Activated CD8-positive, alpha-beta T cell treated with anti-CD3 and anti-CD28 coated beads for 36 hours (primary cell): ENCODE data around the gene ZFYVE9. TPM values are rescaled to one million over a fixed set of nuclear protein-coding genes. Genes with fewer than 3 reads are reported as not detected.

ENCODE experiments used
- ATAC-seq: fragments of 200-7000 bp; cut with Tn5 transposase; one replicate; pipeline ENCODE4 v1.10.0; 2021; ENCODE audit warnings: mild to moderate bottlenecking, moderate library complexity
- CTCF ChIA-PET: fragments of 350-600 bp; sonication (Branson Sonifier 250); formaldehyde crosslinking; loops from one replicate; lab custom pipeline; 2021; ENCODE audit warnings: antibody characterized with exemption; lab: Charles Lee
- POLR2A ChIA-PET: fragments of 350-600 bp; sonication (Branson Sonifier 250); formaldehyde crosslinking; loops from one replicate; lab custom pipeline; 2021; ENCODE audit warnings: antibody characterized with exemption; lab: Charles Lee
- DNase-seq: peaks from one replicate; pipeline ENCODE4 v3.0.0-alpha.2; 2020
- H3K27ac Mint-ChIP-seq: one replicate; pipeline ENCODE4 v1.8.0; 2021; ENCODE audit warnings: mild to moderate bottlenecking, mixed read lengths
- H3K27me3 Mint-ChIP-seq: one replicate; pipeline ENCODE4 v1.8.0; 2021; ENCODE audit warnings: mixed read lengths
- H3K36me3 Mint-ChIP-seq: one replicate; pipeline ENCODE4 v1.8.0; 2021; ENCODE audit warnings: low read depth, mixed read lengths
- H3K4me1 Mint-ChIP-seq: one replicate; pipeline ENCODE4 v1.8.0; 2021; ENCODE audit warnings: low read depth, mixed read lengths
- H3K4me3 Mint-ChIP-seq: one replicate; pipeline ENCODE4 v1.8.0; 2021; ENCODE audit warnings: mild to moderate bottlenecking, moderate library complexity, mixed read lengths
- H3K9me3 Mint-ChIP-seq: one replicate; pipeline ENCODE4 v1.8.0; 2021; ENCODE audit warnings: mixed read lengths
- intact Hi-C: fragments of 100-400 bp; cut with micrococcal nuclease; formaldehyde crosslinking; loops from one replicate; pipeline ENCODE4 v1.10.0; 2022
- total RNA-seq, 2 experiments: library from RNA; stranded (reverse); gene quantifications; one replicate each; pipeline ENCODE4 v1.2.3, GENCODE V29; 2021
- TF ChIP-seq, protein P1 (sequence below): fragments of 200-600 bp; IDR thresholded peaks from one replicate; pipeline ENCODE4 v1.8.0; 2022; ENCODE audit warnings: antibody characterized with exemption, mild to moderate bottlenecking

The ZFYVE9 gene
- total RNA-seq, 2 experiments from 2014 or later, result 5.0 to 5.6 TPM

DNA sequence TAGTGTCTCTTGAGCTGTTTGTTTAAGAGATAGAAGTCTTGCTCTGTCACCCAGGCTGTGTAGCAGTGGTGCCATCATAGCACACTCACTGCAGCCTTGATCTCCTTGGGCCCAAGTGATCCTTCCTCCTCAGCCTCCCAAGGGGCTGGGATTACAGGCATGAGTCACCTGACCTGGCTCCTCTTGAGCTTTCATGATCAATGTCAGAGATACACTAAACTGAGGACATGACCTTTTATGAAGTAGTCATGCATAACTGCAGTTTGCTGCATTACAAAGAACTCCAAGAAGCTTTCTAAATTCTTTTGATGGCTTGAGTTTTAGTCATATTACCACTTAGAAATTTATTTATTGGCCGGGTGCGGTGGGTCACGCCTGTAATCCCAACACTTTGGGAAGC lies 146.4 kb downstream of the ZFYVE9 start:
- intact Hi-C loops, result no loop called here
- no peaks in the 10 kb centered on the region for H3K9me3 Mint-ChIP-seq
- DNase-seq (no peak), ATAC-seq (no peak)
- ChIA-PET CTCF (interaction anchor here (3.2 kb wide), 1 partner anchor 9 kb away, joined by 12 read pairs; no protein-coding TSS in a partner anchor), POLR2A (no interaction called here)
- TF ChIP-seq, protein P1, sequence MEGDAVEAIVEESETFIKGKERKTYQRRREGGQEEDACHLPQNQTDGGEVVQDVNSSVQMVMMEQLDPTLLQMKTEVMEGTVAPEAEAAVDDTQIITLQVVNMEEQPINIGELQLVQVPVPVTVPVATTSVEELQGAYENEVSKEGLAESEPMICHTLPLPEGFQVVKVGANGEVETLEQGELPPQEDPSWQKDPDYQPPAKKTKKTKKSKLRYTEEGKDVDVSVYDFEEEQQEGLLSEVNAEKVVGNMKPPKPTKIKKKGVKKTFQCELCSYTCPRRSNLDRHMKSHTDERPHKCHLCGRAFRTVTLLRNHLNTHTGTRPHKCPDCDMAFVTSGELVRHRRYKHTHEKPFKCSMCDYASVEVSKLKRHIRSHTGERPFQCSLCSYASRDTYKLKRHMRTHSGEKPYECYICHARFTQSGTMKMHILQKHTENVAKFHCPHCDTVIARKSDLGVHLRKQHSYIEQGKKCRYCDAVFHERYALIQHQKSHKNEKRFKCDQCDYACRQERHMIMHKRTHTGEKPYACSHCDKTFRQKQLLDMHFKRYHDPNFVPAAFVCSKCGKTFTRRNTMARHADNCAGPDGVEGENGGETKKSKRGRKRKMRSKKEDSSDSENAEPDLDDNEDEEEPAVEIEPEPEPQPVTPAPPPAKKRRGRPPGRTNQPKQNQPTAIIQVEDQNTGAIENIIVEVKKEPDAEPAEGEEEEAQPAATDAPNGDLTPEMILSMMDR, result no peak
- H3K4me1 Mint-ChIP-seq, result no peaks in the 10 kb centered on the region
- no peaks in the 10 kb centered on the region for H3K27me3 Mint-ChIP-seq
- peaks cover 1% of the 10 kb centered on the region for H3K36me3 Mint-ChIP-seq
- no peak overlapping the region for H3K4me3 Mint-ChIP-seq
- no peak overlapping the region for H3K27ac Mint-ChIP-seq

DNA sequence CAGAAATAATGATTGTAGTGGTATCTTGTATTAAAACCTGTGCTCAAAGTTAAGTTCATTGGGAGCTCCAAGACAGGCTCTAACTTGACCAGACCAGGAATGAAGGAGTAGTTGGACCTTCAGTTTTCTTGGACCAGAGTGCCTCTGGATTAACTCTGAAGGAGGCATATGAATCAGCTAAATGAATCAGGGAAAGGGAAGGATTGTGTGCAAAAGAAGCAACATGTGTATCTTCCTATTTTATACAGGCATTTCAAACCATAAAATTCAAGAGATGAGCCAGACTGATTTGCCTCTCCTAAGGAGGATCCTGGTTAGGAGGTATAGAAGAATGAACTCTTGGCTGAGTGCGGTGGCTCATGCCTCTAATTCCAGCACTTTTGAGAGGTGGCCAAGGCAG lies 152.7 kb downstream of the ZFYVE9 start:
- POLR2A ChIA-PET, result no interaction called here
- no peaks in the 10 kb centered on the region for H3K27me3 Mint-ChIP-seq
- no peak overlapping the region for H3K4me3 Mint-ChIP-seq
- no peak overlapping the region for H3K27ac Mint-ChIP-seq
- intact Hi-C loops, result no loop called here
- TF ChIP-seq, protein P1, result no peak
- H3K9me3 Mint-ChIP-seq, result no peaks in the 10 kb centered on the region
- H3K4me1 Mint-ChIP-seq, result no peaks in the 10 kb centered on the region
- peaks cover 2% of the 10 kb centered on the region for H3K36me3 Mint-ChIP-seq
- DNase-seq (no peak), ATAC-seq (no peak)
- CTCF ChIA-PET, result interaction anchor here (1.8 to 2.1 kb wide), 2 partner anchors 154 to 167 kb away, joined by 5 to 8 read pairs; no protein-coding TSS in a partner anchor

DNA sequence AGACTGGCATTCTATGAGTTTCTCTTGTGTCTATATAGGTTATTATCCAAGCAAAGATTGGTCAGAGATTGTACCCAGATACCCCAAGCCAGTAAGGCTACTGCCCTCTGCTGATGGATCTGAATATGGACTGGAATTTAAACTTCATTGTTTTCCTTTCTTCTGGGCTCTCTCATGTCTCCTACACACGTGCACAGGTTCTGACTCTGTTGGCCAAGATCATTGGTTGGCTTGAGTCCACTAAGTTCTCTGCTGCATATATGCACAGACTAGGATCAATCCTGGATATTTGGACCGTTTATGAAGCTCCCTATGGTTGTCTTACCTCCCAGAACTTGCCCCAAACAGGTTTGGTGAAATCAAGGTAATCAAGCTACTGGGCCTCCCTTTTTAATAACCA lies 154.5 kb downstream of the ZFYVE9 start:
- H3K27ac Mint-ChIP-seq, result no peak overlapping the region
- ChIA-PET CTCF (interaction anchor here (0.7 to 1.8 kb wide), 18 partner anchors 9 to 453 kb away, joined by 3 to 18 read pairs (median 4); no protein-coding TSS in a partner anchor), POLR2A (interaction anchor here (1.0 kb wide), 2 partner anchors 163 to 303 kb away, joined by 3 read pairs; no protein-coding TSS in a partner anchor)
- DNase-seq (peak; percentile 2), ATAC-seq (peak; percentile 72)
- H3K9me3 Mint-ChIP-seq, result no peaks in the 10 kb centered on the region
- TF ChIP-seq, protein P1, result peak; percentile 63
- intact Hi-C loops, result loop anchor here (5.0 kb wide), 1 partner anchor 169 kb away; no protein-coding TSS in a partner anchor
- H3K4me3 Mint-ChIP-seq, result no peak overlapping the region
- peaks cover 2% of the 10 kb centered on the region for H3K36me3 Mint-ChIP-seq
- H3K27me3 Mint-ChIP-seq, result no peaks in the 10 kb centered on the region
- H3K4me1 Mint-ChIP-seq, result no peaks in the 10 kb centered on the region

DNA sequence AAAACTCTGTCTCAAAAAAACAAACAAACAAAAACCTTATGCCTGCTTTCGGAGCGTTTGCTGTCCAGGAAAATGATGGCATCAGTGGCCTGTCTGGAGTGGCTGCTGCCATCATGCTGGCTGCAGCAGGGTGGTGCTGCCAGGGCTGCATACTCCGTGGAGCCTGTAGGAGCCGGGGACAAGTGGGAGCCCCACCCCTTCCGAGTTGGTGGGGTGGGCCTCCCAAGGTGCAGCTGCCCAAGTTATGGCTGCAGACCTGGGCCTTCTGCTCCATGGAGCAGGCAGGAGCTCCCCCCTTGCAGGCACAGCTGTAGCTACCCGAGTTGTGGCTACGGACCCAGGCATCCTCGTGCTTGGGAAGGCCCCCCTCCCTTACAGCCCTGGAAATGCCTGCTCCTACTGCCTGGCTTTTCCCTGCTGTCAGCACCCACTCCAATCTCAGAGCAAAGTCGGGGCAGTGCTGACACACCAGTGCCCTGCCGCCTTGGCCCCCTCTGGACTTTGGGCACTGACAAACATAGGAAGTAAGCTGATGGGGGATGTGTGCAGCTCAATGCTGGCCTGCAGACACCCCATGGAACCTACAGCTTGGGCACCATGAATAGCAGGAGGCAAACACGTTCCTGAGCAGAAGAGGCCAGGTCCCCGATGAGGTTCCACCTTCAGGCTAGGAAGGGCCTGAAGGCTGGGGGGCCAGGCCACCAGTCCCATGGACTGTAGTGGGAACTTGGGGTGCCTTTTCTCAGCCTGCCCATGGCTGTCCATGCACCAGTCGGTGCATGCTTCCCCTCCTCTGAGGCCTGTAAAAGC lies 163.7 kb downstream of the ZFYVE9 start:
- ChIA-PET CTCF (interaction anchor here (1.3 to 1.5 kb wide), 2 partner anchors 8 to 9 kb away, joined by 4 to 8 read pairs; no protein-coding TSS in a partner anchor), POLR2A (no interaction called here)
- Mint-ChIP-seq H3K27me3 (no peaks in the 10 kb centered on the region), H3K36me3 (peaks cover 1% of the 10 kb centered on the region), H3K4me1 (no peaks in the 10 kb centered on the region), H3K9me3 (no peaks in the 10 kb centered on the region), H3K4me3 (no peak overlapping the region), H3K27ac (no peak overlapping the region)
- no peak for DNase-seq
- no peak for ATAC-seq
- intact Hi-C loops, result no loop called here
- TF ChIP-seq, protein P1, result no peak
